GM21447 (cell line): Measurements from ENCODE around the gene TPST1.

Source experiments
- ATAC-seq: cut with Tn5 transposase; IDR thresholded peaks from one replicate; pipeline ENCODE4 v1.9.1; 2021; ENCODE audit not compliant: unreplicated experiment

Gene TPST1

GRCh38 chr7:66281678-66282590 lies 76.8 kb downstream of the TPST1 start:
- no peak for ATAC-seq

DNA sequence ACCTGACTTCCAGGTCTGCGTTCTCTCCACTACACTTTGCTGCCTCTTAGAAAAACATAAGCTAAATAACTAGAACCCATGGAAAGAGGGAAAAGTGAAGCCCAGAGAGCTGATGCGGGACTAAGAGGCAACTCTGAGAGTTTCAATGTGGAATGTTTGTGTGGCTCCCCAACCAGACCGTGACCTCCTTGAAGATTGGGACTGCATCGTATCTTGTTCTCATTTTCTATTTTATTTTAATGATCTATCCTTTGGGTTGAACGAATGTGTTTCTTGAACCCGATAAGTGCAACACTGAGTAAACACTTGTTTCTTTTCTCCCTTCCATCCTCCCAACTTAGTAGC lies 77.4 kb downstream of the TPST1 start:
- ATAC-seq, result no peak

DNA sequence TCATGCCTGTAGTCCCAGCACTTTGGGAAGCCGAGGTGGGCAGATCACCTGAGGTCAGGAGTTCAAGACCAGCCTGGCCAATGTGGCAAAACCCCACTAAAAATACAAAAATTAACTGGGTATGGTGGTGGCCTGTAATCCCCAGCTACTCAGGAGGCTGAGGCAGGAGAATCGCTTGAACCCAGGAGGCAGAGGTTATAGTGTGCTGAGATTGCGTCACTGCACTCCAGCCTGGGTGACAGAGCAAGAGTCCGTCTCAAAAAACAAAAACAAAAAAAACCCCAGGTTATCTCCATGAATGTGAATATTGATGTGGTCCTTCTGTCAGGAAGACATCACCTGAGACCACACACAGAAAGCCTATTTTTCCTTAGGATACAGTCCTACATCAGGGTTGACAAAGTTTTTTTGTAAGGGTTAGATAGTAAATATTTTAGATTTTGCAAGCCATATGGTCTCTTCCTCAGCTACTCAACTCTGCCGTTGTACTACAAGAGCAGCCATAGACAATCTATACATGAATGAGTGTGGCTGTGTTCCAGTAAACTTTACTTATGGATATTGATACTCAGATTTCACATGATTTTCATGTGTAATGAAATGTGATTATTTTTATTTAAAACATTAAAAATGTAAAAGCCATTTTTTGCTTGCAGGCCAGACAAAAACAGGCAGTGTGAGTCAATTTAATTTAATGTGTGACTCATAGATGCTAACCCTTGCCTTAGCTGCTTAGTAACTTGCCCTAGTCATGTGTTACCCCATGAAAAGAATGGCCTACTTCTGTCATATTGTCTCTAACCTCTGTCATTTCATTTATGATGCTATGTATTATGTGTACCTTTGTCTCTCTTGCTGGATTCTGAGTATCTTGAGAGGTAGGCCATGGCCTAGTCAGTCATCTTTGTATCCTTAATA lies 78.1 kb downstream of the TPST1 start:
- no peak for ATAC-seq

DNA sequence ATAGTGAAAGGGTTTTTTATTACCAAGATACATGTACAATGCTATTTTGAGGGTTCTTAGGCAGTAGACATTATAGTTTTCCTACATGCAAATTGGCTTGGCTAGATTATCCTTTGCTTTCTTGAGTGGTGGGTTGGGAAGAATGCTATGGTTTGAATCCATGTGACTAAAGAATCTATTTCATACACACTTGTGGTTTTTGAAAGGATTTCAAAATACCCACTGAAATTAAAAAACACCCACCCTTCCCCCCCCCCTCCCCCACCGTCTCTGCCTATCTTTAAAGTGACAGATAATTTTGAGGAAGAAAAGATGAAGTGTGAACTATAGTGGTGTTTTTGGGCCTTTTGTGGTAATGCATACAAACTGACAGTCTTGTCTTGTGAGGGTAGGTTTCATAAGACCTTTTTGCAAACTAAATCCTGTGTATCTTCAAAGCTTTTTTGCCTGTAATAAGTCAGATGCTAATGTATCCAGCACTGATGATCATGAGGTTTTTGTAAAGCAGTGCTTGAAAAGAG lies 90.9 kb downstream of the TPST1 start:
- ATAC-seq, result no peak

DNA sequence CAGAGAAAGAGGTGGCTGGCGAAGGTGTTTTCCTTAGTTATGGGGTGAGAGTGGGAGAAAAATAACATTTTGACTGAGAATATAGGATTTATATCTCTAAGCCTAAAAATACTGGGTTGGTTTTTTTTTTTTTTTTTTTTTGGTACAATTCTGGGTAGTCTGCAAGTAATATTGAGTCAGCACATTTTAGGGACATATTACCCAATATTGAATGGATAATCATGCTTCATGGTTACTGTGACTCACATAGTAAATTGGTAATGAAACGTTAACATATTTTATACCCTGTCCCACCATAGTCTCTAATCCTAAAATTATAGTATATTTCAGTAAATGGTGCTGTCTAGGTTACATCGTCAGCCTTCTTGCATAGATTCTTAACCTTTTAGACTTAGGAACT lies 91.4 kb downstream of the TPST1 start:
- ATAC-seq, result no peak

DNA sequence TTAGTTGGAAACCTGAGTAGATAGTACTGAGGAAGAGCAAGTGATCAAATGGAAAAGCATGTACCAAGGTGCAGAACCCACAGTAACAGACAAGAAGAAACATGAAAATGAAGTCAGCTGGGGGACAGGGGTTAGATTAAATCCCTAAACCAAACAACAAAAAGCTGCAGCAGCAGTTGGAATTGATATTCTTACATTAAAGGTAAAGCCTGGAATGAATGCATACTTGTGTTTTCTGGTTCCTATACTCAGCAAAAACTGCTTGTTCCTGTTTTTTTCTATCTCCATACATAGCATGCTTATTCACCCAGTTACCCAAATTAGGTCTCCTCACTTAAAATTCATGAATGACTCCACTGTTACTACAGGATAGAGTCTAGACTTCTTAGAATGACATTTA lies 92.4 kb downstream of the TPST1 start:
- no peak for ATAC-seq

DNA sequence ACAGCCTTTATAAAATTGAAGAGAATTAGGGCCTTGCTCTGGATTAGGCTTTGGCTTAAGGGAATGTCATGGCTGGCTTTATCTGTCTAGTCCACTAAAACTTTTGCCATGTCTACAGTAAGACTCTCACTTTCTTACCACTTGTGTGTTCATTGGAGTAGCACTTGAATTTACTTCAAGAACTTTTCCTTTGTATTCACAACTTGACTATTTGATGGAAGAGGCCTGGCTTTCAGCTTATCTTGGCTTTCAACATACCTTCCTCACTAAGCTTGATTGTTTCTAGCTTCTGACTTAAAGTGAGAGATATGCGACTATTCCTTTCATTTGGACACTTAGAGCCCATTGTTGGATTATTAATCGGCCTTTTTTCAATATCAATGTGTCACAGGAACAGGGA lies 96.1 kb downstream of the TPST1 start:
- ATAC-seq, result no peak

DNA sequence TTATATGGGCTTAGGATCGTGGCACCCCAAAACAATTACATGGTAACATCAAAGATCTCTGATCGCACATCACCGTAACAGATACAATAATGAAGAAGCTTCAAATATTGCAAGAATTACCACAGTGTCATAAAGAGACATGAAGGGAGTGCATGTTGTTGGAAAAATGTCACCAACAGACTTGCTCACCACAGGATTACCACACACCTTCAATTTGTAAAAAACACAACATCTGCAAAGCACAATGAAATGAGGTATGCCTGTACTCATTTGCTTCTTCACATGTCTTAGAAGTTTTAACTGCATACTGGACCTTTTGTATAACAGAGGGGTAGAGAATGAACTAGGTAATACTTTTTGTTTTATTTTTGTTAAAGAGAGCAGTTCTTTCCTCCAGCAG lies 96.6 kb downstream of the TPST1 start:
- no peak for ATAC-seq

GRCh38 chr7:66303454-66304155 lies 98.5 kb downstream of the TPST1 start:
- no peak for ATAC-seq

GRCh38 chr7:66304536-66304935 lies 99.4 kb downstream of the TPST1 start:
- ATAC-seq, result no peak

- ATAC-seq, result no peak
Measured at GRCh38 chr7:66306243-66306642, 101.1 kb downstream of the TPST1 start.

DNA sequence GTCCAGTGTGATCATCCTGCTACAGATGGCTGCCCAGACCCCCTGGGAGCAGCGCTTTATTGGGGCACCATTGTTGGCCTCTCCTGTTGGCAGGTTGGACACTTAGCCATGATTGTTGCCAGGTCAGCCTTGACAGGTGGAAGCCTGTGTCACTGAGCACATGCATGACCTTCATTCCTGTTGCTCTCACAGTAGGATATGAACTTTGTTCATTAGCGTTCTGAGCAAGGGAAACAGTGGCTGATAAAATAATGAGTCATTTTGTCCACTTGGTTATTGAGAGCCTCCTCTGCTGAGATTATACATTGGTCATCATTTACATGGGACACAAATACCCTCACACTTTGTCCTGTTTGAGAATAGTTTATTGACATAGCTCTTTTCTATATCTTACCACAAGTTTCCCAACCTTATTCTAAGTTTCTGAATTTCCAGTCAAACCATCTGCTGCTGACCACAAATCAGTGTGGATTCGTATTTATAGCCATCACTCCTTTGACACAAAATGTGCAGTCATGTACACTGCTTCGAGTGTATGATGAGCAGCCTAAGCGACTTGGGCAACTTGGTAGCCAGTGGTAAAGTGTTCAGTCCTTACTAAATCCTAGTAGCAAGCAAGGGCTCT lies 102.6 kb downstream of the TPST1 start:
- no peak for ATAC-seq

DNA sequence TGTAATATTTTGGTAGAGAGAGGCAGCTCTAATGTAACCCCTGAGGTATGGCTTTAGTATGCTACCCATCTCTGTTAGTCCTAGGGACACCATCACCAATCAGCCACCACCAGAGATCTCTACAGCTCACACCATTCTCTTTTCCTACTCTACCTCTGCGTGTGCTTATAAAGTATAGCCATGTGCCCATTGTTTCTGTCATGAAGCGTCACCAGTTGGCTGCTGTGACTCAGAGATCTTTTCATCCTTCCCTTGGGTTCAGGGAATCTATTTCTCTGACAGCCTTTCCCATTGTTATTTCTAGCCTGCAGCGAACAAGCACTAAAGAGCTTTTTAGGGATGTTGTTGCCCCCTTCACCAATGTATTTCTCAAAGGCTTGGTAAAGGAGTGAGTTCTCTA lies 103.3 kb downstream of the TPST1 start:
- no peak for ATAC-seq

DNA sequence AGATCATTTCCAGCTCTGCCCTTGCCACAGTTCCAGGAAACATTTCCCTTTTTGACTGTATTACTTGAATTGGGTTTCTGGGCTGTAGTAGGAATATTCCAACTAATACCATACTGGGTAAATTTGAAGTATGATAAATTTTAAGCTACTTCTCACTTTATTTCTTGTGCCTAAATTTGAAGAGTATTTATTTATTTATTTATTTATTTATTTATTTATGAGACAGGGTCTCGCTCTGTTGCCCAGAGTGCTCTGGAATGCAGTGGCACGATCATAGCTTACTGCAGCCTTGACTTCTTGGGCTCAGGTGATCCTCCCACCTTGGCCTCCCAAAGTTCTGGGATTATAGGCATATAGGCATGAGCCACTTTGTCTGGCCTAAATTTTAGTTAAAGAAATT lies 105.5 kb downstream of the TPST1 start:
- ATAC-seq, result no peak

- ATAC-seq, result no peak
Measured at GRCh38 chr7:66313886-66314568, 108.9 kb downstream of the TPST1 start.

DNA sequence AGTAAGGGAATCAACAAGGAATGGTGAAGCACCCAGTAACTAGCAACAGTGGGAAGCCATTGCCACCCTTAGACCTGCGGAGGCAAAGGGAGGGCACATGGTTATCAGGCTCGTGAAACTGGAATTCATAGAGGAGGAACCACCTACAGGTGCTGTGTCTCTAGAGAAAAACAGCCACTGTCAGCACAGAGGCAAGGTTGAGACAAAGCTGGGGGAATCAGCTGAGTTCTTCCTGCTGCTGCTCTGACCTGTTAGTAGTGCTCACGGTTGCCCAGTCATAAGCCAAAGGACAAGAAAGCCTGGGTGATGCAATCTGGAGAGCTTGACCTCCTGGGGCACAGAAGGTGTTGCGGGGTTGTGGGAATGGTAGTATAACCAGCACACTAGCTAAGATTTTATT lies 110.1 kb downstream of the TPST1 start:
- ATAC-seq, result no peak

- ATAC-seq, result no peak
Measured at GRCh38 chr7:66319407-66319979, 114.4 kb downstream of the TPST1 start.

GRCh38 chr7:66321283-66321682 lies 116.1 kb downstream of the TPST1 start:
- ATAC-seq, result no peak

GRCh38 chr7:66323114-66323796 lies 118.1 kb downstream of the TPST1 start:
- no peak for ATAC-seq
